Central memory CD4-positive, alpha-beta T cell (primary cell): Measurements from ENCODE around the gene GPR176.

Source experiments
- DNase-seq: peaks from one replicate; pipeline ENCODE4 v3.0.0; 2022

The GPR176 gene

DNA sequence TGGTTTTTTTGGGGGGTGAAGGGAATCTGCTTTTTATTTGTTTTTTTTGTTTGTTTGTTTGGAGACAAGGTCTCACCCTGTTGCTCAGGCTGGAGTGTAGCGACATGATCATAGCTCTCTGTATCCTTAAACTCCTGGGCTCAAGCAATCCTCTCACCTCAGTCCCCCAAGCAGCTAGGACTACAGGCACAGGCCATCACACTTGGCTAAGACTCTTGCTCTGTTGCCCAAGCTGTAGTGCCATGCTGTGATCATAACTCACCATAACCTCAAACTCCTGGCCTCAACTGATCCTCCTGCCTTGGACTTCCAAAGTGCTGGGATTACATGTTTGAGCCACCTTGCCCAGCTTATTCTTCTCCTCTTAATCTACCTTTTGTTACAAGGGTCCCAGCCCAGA is 31.8 kb downstream of the GPR176 start:
- no peak for DNase-seq

DNA sequence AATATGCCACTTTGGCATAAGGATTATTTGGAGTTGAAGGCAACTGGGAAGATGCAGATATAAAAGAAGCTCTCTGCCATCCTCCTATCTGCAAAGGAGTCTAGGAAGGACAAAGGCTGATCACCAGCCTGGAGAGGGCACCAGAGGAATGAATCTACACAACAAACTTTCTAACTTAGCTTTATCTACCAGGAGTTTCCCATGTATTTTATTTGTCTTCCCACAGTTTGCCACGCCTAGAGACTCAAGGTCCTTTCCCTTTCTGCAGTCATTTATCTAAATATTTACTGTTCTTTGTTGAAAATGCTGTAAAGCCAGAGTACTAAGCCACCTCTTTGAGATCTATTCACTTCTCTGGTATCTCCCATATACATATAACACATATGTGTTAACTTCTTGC is 32.2 kb downstream of the GPR176 start:
- DNase-seq: no peak

DNA sequence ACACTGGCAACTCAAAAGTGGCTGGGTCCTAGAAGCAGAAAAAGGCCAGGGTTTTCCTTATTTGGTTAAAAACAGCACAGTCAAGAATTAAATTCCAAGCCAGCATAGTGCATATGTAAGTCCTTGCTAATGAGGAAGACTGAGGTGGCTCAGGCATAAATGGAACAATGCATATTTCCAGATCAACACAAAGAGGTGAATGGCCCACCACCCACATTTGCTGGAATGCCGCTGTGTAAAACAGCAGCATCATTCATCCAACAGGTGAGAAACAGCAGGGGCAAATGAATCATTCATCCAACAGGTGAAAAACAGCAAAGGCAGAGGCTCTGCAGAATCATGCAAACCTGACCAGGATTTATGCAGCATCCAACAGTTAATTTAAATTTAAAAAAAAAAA is 32.9 kb downstream of the GPR176 start:
- DNase-seq: no peak

DNA sequence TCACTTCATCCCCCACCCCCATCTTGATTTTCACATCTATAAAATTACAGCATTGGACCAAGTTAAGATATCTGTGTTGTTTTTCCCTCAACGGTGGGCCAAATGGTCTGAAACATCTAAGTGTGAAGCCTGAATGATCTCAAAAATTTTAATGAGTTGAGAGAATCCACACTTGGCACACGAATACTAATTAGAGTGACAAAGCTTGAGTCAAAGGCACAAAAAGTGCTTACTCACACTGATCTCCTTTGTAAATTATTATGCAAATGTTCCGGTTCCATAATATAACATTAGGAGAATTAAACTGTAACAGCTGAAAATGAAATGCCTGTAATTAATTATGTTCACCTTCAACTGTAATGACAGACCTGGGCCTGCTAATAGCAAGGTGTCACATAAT is 33.6 kb downstream of the GPR176 start:
- no peak for DNase-seq

DNA sequence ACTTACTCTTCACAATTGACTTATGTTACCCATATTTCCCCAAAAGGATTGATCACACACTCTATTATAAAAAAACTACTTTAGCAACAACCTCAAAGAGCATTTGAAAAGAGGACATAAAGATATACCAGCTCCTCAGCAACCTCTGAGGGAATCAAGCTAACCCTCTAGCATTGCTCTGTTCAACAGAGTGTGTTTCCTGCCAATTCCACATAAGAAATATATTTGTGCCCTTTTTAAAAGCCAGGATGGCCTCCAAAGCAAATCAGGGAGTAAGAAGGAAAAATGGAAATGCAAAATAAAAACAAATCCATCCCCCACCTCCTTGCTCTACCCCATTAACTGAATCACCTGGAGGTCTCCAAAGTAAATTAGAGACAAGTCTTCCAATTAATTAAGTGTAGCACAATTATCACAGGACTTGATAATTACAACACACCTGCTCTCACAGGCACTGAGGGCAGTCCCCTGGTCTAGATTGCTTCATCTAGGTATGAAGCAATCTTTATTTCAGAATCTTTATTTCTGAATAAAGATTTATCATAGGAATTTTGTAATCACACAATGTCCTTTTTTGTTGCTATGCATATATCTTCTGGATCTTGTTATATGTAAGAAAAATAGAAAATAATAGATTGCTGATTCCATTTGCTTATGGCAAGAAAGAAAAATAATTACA is 34.8 kb downstream of the GPR176 start:
- no peak for DNase-seq

DNA sequence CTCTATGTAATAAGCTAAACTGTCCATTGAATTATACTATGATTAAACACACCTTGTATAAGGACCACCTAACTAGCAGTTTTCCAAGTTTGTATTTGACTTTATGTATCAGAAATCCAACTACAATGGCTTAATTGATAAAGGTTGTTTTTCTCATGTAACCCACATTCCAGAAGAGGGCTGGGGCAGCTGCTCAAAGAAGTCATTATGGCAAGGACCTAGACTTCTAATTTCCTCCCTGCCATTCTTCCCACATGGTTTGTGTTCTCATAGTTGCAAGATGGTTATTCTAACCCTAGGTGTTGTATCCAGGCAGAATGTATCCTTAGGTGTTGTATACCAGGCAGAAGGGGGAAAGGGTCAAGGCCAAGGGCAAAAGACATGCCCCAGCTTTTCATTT is 35.7 kb downstream of the GPR176 start:
- DNase-seq: no peak

DNA sequence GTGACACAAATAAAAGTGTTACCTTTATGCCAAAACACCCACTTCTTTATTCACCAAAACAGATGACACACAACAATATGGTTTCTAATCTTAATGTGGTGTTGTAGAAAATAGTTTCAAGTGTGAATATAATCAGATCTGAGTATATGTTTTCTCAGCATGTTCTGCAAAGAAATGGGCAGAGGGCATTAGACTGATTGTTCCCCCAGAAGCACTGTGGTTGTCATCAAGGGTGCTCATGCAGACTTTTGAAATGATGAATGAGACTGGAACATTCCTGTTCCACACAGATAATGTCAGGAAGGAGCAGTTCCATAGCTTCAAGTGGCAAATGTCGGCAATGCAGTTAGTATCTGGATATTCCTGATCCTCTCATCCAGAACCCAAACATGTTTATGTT is 37.5 kb downstream of the GPR176 start:
- no peak for DNase-seq

DNA sequence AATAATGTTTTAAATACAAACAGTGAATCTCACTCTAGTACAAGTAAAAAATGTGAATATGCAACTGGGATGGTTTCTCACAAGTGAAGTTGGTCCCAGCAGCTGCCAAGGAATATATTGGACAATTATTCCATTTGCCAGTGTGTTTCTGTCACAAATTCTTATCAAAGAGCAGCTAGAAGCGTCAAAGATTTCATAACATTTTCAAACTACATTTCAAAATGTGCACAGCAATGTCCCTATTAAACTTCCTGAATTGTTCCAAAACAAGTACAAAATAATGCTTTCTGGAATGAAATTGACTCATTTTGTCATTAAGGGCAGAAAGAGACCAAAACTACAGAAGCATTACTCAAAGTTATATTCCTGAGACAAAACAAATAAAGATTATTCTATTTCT is 38.3 kb downstream of the GPR176 start:
- no peak for DNase-seq

DNA sequence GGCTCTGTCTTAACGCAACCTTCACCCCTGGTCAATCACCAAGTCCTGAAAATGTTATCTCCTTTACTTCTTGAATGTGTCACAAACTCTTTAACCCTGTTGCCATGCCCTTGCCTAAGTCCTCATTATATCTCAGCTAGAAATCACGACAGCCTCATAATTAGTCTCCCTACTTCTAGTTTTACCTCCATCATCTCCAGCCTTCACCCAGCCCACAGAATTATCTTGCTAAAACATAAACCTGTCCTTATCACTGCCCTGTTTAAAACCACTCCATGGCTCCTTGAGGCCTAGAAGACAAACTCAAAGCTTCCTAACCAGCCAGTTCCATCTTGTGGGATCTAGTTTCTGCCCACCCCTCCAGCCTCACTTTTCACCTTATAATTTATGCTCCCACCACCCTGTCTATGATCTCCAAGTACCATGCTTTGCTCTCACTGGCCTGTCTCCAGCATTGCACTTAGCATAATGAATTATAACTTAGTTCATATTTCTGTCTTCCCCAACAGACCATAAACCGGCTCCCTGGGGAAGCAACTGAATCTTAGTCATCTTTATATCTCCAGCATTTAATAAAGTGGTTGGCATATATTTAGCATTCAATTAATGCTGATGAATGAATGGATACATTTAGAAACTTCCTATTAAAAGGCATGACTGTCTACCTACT is 39.2 kb downstream of the GPR176 start:
- DNase-seq: no peak

DNA sequence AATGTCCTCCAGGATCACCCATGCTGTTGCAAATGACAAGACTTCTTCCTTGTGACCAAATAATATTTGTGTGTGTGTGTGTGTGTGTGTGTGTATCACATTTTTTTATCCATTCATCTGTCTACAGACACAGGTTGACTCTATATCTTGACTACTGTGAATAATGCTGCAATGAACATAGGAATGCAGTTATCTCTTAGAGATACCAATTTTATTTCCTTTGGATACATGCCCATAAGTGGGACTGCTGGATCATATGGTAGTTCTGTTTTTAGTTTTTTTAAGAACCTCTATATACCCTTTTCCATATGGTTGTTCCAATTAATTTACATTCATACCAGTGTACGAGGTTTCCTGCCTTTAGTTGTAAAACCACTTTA is 41.7 kb downstream of the GPR176 start:
- no peak for DNase-seq

DNA sequence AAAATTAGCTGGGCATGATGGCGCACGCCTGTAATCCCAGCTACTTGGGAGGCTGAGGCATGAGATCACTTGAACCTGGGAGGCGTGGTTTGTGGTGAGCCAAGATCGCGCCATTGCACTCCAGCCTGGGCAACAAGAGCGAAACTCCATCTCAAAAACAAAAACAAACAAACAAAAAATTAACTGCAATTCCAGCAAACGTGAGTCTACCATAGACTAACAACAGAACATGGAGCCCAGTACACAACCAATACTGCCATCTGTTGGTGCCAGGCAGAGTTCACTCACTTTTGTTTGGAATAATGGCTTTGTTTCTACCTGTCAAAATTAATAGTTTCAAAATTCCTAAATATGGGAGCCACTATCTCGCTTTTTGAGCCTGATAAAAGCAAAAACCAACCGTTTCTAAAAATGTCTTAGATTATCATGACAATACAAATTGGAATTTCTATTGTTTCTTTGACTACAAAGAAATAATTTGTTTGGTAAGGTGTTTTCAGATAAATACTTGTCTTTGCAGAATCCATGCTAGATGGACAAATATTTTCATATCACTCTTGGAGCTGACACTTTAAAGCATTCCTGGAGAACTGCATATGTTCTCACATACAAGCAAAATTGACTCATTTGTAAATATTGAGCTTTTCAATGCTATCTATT is 45.0 kb downstream of the GPR176 start:
- no peak for DNase-seq

DNA sequence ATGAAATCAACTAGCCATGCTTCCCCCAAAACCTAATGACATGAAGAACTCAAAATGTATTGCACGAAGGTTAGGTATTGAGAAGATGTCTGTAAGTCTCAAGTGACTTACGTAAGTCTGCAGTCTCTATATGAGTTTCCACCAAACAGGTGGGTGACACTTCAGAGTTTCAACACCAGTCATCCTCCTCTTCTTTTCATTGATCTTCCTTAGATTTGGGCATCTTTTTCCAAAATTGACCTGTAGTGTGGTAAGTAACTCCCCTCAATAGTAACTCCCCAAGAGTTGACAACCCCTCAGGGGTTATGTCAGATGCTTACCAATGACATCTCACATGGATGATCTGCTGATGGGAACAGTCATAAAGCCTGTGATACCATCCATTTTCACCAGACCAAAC is 46.1 kb downstream of the GPR176 start:
- no peak for DNase-seq

DNA sequence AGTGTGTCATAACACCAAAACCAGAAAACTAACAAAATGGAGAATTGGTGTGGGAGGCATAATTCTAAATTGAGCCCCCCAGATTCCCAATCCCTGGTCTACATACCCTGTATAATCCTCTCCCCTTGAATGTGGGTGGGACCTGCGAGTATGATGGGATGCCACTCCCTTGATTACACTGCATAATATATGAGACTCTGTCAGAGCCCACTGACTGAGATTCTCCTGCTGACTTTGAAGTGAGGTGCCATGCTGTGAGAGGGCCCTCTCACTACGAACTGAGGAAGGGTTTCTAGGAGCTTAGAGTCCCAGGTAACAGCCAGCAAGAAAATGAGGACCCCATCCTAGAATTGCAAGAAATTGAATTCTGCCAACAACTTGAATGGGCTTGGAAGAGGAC is 49.5 kb downstream of the GPR176 start:
- DNase-seq: no peak

DNA sequence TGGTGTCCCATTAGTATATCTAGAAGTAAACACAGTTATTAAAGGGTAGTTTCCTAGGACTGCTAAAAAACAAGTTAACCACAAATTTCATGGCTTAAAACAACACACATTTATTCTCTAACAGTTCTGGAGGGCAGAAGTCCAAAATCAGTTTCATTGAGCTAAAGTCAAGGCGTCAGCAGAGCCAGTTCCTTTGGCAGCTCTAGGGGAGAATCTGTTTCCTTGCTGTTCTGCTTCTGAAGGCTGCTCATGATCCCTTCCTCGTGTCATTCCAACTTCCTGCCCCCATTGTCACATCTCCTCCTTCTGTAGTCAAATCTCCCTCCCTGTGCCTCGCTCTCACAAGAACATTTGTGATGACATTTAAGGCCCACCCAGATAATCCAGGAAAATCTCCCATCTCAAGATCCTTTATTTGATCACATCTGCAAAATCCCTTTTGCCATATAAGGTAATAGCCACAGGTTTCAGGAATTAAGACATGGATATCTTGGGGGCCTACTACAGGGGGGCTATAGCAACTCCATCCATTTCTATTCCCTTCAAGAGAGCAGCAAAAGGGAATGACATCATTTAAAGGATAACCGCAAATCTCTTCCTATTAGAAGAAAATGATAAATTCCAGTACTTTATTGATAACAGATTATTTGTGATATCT is 50.1 kb downstream of the GPR176 start:
- DNase-seq: no peak

DNA sequence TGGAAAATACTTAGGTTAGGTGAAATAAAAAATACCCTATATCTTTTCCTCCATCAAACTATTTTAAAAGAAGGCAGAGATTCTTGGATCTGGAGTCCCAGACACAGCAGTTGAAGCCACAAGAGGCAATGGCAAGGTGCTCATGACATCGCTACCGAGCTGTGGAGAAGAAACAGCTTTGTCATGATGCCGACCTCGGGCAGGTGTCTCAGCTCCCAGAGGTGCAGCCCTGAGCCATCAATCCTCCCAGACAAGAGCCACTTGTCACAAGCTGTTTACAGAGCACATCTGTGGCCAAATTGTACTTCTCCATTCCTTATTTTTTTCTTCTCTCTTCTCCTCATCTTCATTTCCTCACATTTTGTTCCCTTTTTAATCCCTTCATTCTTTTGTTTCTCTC is 50.8 kb downstream of the GPR176 start:
- no peak for DNase-seq

DNA sequence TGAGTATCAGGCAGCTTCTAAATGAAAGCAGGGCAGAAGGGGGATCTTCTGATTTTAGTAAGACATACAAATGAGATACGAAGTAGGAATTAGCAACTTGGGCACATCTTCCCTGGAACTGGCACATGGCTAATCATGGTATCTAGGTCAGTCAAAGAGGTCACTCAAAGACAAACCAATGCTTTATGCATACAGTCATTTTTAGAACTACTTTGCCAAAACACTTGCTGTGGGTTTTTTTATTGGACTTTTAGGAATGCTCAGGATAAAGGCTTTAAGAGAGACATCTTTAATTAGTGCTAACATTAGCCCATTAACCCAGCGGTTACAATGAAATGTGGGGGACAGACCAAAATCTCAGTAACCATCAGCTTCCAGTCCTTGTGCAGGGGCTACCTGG is 51.7 kb downstream of the GPR176 start:
- DNase-seq: no peak

DNA sequence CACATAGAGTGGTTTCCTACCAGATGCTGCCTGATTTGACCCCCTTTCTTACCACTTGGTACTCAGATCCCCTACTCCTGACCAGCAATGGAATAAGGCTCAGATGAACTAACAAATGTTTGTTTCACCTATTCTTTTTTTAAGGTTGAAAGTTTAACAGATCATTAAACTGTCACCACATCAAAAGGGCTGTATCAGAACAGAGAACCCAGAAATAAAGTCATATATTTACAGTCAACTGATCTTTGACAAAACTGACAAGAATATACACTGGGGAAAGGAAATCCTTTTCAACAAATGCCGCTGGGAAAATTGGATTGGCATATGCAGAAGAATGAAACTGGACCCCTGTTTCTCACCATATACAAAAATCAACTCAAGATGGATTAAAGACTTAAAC is 56.0 kb downstream of the GPR176 start:
- no peak for DNase-seq

DNA sequence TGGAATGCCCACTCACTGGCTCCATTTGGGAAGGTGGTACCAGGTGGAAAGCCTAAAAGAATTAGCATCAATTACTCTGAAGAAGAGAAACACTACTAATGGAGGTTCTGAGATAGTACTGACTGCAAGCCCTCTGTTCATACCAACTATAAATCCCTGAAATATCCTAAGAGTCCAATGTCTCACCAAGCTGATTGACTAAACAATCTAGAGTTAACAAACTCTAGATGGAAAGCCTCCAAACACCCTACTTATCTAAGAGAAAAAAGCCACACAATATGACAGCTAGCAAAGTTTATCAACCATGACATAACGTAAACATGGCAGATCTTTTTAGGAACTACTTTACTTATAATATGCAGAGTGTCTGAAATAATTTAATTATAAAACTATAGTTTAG is 59.2 kb downstream of the GPR176 start:
- DNase-seq: no peak

DNA sequence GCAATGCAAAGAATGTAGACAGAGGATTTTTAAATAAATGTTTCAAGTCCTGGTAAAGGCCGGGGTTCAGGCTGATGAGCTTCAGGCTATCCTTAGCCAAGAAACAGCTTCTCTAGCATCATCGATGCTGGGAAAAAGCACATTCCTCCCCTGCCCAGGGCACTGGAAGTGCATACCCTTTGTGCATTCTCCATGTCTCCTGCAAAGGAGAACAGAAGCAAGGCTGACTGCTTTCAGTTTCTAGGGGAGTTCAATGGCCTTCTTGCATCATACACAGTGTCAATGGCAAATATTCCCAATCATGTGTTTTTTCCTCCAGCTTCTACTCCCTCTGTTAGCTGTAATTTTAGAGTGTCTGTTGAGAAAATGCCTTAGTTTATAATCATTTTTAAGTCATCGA is 59.9 kb downstream of the GPR176 start:
- DNase-seq: no peak

DNA sequence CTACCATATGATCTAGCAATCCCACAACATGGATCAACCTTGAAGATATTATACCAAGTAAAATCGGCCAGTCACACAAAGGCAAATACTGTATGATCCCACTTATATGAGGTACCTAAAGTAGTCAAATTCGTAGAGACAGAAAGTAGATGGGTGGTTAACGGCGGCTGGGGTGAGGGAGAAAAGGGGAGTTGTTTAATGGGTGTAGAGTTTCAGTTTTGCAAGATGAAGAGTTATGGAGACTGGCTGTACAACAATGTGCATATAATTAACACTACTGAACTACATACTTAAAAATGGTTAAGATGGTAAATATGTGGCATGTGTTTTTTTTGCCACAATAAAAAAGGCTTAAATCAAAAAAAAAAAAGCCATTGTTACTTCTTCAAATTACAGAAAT is 60.4 kb downstream of the GPR176 start:
- no peak for DNase-seq

DNA sequence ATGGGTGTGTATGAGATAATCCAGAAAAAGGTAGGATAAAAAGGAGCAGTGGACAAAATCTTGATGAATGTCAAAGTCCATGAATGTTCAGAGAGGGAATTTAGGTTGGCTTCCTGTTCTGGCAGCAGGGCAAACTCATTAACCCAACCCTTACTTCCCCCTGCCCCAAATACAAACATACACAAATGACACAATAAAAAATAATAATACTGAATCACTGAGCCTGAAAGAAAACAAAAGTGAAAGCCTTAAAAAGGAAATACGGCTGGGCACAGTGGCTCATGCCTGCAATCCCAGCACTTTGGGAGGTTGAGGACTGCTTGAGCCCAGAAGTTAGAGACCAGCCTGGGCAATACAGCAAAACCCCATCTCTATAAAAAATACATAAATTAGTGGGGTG is 62.9 kb downstream of the GPR176 start:
- DNase-seq: no peak

DNA sequence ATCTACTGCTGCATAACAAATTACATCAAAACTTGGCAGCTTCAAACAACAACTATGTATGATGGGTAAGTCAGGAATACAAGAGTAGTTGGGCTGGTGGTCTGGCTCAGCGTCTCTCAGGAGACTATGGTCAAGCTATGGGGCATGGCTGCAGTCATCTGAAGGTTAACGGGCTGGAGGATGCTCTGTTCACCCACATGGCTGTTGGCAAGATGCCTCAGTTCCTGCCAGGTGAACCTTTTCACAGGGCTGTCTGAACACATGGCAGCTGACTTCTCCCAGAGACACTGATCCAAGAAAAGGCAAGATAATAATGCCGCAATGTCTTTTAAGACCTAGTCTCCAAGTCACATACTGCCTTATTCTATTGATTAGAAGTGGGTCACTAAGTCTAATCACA is 63.7 kb downstream of the GPR176 start:
- DNase-seq: no peak

DNA sequence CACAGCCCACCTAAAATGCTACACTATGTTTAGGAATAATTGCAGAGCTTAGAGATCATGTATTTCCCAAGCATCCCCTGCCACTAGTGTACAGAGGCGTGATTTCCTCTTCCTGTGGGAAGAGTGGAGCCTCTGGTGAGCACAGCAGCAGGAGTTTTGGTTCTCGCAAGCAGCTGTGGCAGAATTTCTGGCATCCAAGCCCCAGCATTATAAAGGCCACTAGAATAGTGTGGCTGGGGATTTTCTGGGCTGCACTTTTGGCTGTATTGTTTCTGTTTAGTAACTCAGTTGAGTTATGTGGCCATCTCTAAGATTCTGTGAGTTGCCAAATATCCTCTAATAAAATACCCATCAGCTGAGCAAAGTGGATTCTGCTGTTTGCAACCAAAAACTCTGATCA is 64.7 kb downstream of the GPR176 start:
- DNase-seq: no peak

DNA sequence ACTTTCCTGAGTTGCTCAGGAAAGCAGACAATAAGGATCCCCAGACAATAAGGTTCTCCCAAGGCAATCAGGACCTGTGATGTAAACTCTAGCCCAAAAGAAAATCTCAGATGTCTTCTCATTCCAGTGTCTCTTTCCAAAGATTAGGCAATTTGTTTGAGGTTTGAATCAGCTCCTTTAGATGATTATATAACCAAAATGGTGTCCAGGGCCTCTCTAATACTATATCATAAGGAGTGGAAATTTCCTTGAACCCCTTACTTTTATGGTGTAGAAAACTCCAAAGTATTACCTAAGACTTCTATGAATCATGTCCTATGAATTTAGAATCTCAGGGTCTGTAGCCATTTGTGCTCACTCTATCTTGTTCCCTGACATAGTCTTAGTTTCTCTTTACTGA is 65.9 kb downstream of the GPR176 start:
- no peak for DNase-seq
